GM10266 (cell line): ENCODE results near the gene ANKMY1.

ENCODE experiments used
- DNase-seq: peaks from one replicate; pipeline ENCODE4 v3.0.0; 2012; ENCODE audit errors: extremely low spot score
- TF ChIP-seq, protein P1 (sequence below): IDR thresholded peaks from 2 replicates; pipeline ENCODE4 v1.5.1; 2012; ENCODE audit warnings: mild to moderate bottlenecking, low read depth; ENCODE audit not compliant: control insufficient read depth, insufficient read depth; ENCODE audit errors: missing control alignments

The ANKMY1 gene

DNA sequence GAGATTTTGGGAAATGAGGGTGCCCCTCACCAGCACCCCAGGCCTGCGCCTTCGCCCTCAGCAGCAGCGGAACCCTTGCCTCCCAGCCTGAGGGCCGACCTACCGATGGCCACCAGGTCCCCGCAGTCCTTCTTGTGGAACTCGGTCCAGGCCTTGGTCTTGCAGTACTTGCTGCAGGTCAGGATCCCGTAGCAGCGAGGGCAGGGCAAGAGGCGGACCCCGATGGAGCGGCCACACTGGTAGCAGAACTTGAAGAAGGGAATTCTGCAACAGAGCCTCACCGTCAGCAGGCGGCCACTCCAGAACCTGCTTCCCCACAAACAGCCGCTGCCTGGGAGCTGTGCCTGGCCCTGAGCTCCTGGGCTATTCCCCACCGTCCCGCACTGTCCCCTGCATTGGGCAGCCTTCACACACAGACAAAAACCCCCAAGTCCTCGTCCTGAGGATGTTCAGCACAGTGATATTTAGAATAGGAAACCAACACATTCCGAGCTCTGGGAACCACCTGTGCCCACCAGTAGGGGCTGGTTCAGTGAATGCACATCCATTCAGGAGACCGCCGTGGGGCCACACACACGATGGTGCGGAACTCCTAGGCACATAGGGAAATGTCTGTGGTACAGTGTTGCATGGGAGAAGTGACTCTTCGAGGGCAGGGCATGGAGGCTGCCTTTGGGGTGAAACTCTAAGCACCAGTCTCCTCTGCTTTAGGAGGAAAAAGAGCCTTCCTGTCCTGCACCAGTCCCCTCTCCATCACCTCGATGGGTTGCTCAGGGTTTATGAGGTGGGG is 76.8 kb downstream of the ANKMY1 start:
- DNase-seq: no peak

DNA sequence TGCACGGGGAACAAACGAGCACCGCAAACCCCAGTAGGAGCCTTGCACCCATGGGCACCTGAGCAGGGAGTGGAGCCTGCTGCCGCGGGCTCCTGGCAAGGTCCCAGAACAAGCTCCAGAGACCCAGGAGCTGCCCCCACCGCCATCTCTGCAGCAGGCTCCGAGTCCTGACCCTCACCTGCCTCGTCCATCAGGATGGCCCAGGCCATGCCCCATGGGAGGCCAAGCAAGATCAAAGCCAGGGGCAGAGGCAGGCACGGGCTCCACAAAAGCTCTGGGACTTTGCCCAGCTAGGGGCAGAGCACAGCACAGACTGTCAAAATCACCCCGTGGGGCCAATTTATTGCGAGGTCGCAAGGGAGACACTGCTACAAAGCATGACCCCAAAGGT is 78.7 kb downstream of the ANKMY1 start:
- DNase-seq: no peak
- TF ChIP-seq, protein P1, sequence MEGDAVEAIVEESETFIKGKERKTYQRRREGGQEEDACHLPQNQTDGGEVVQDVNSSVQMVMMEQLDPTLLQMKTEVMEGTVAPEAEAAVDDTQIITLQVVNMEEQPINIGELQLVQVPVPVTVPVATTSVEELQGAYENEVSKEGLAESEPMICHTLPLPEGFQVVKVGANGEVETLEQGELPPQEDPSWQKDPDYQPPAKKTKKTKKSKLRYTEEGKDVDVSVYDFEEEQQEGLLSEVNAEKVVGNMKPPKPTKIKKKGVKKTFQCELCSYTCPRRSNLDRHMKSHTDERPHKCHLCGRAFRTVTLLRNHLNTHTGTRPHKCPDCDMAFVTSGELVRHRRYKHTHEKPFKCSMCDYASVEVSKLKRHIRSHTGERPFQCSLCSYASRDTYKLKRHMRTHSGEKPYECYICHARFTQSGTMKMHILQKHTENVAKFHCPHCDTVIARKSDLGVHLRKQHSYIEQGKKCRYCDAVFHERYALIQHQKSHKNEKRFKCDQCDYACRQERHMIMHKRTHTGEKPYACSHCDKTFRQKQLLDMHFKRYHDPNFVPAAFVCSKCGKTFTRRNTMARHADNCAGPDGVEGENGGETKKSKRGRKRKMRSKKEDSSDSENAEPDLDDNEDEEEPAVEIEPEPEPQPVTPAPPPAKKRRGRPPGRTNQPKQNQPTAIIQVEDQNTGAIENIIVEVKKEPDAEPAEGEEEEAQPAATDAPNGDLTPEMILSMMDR: no peak

More for the DNA sequence above, 76.8 kb downstream of the ANKMY1 start:
- TF ChIP-seq, protein P1: no peak

DNA sequence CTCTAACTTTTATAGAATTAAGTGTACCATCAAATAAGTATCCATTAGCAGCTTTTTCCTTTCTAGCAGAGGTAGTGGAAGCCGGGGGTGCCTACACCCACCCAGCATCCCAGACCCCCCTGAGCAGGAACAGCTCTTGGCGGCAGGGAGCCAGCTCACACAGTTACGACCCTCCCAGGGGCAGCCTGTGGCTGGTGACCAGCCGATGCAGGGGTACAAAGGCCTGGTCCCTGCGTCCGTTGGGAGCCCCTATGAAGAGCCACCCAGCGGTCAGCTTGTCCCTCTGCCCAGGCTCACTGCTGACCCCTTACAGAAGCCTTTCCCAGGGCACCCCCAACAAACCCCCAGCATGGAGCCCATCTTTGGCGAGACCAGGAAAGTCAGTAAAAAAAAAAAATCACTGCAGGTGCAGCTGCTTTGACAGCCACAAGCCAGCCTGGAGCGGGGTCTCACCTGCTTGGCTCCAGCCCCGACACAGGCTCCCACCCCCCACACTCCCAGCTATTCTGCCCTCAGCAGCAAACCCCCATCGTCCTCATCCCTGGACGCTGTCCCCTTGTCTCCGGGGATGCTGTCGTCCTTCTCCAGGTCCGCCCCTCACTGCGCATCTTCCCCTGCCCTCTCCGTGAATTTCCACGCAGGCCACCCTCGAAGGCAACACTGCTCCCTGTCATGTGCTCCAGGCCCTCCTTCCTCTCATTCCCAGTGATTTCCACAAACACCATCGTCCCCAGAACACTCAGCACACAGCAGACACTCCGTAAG is 79.3 kb downstream of the ANKMY1 start:
- TF ChIP-seq, protein P1: no peak
- DNase-seq: no peak

DNA sequence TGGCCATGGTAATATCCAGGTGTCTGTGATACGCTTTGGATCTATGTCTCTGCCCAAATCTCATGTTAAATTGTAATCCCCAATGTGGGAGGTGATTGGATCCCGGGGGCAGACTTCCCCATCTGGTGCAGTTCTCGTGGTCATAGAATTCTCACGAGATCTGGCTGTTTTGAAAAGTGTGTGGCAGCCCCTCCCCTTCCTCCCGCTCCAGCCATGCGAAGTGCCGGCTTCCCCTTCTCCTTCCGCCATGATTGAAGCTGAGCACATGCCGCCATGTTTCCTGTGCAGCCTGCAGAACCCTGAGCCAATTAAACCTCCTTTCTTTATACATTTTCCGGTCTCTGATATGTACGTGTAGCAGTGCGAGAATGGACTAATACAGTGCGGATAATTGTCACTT is 79.9 kb downstream of the ANKMY1 start:
- TF ChIP-seq, protein P1: no peak
- DNase-seq: no peak

DNA sequence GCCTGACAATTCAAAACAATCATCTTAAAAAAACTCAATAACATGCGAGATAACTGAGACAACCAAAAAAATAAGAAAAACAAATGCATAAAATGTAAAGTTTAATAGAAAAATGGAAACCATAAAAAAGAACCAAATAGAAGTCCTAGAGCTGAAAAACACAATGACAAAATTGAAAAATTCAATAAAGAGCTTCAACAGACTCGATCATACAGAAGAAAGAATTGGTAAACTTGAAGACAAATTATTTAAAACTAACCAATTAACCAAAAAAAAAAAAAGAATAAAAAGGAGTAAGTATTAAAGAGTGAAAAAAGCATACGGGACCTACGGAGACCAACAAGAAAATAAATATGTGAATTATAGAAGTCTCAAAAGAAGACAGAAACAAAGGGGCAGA is 84.6 kb downstream of the ANKMY1 start:
- no peak for DNase-seq
- TF ChIP-seq, protein P1: no peak

DNA sequence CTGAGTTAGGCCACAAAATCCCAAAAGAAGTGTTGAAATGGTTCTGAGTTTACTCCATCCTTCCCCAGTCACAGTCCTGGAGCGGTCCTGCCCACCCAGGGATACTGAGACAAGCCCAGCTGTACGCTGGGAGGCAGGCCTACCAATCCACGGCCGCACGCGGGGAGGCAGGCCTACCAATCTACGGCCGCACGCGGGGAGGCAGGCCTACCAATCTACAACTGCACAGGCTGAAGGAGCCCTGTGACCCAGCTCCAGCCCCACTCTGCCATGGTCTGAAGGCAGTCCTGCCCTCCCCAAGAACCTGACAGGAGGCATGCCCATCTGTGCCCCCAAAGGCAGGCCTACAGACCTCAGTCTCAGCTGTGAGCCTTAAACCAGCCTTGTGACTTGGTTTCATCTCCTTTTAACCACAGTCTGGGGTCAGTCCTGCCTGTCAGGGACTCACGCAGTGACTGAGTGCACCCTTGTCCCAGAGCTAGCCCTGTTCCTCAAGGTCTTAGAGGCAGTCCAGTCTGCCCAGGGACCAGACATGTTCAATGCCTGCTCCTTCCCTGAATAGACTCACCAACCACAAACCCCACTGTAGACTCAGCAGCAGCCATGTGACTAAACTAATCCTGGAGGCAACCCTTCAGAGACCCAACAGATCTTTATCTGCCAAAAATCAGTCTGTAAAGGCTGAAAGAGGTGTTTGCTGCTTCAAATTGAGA is 85.6 kb downstream of the ANKMY1 start:
- DNase-seq: peak; percentile 9
- TF ChIP-seq, protein P1: no peak
